IMR-90 (cell line): ENCODE results near the gene RASSF7. TPM values are rescaled to one million over a fixed set of nuclear protein-coding genes. Genes with fewer than 3 reads are reported as not detected.

Experiments used
- ATAC-seq: fragments of 200-7000 bp; cut with Tn5 transposase; 2 replicates; pipeline ENCODE4 v1.9.1; 2020; ENCODE audit warnings: low read depth, mild to moderate bottlenecking, moderate library complexity
- BruUV-seq: library from RNA; stranded (reverse); fragments of 400-500 nt; replicated peaks from 2 replicates; lab custom pipeline; 2021; lab: Mats Ljungman, UMichigan
- CTCF ChIA-PET: fragments of 300-600 bp; formaldehyde crosslinking; extraction: SDS; loops from one replicate; lab custom pipeline; 2021; ENCODE audit warnings: antibody characterized with exemption; lab: Yijun Ruan, JAX
- POLR2A ChIA-PET: fragments of 300-600 bp; sonication (Branson Sonifier 250); formaldehyde crosslinking; loops from one replicate; lab custom pipeline; 2022; ENCODE audit warnings: antibody characterized with exemption; ENCODE audit not compliant: unreplicated experiment; lab: Charles Lee
- DNase-seq: peaks from one replicate; pipeline ENCODE4 v3.0.0; 2013
- H2AFZ ChIP-seq: replicated peaks from 2 replicates; pipeline ENCODE3; 2013; ENCODE audit warnings: low read length, mild to moderate bottlenecking; ENCODE audit not compliant: poor library complexity
- H2AK5ac ChIP-seq: 2 replicates; pipeline ENCODE4 v1.6.1; 2013; ENCODE audit warnings: low read depth, low read length, inconsistent platforms
- H2AK9ac ChIP-seq: replicated peaks from 2 replicates; pipeline ENCODE3; 2013; ENCODE audit warnings: mild to moderate bottlenecking, low read depth, low read length, moderate library complexity; ENCODE audit not compliant: poor library complexity
- H2BK120ac ChIP-seq: 2 replicates; pipeline ENCODE4 v1.6.1; 2013; ENCODE audit warnings: low read depth, low read length, inconsistent platforms
- H2BK15ac ChIP-seq: 3 replicates; pipeline ENCODE4 v1.6.1; 2013; ENCODE audit warnings: low read depth, low read length, inconsistent platforms
- H2BK20ac ChIP-seq: 2 replicates; pipeline ENCODE4 v1.6.1; 2013; ENCODE audit warnings: low read depth, mild to moderate bottlenecking, inconsistent platforms, low read length, moderate library complexity
- H2BK5ac ChIP-seq: 2 replicates; pipeline ENCODE4 v1.6.1; 2013; ENCODE audit warnings: mild to moderate bottlenecking, low read depth, low read length, inconsistent platforms; ENCODE audit not compliant: poor library complexity, severe bottlenecking
- H3K14ac ChIP-seq: replicated peaks from 2 replicates; pipeline ENCODE4 v1.6.1; 2013; ENCODE audit warnings: low read depth, low read length, inconsistent platforms
- H3K18ac ChIP-seq: 2 replicates; pipeline ENCODE4 v1.6.1; 2013; ENCODE audit warnings: low read depth, low read length, control low read depth
- H3K23ac ChIP-seq: 2 replicates; pipeline ENCODE4 v1.6.1; 2013; ENCODE audit warnings: low read depth, low read length, inconsistent platforms
- H3K27ac ChIP-seq: 2 replicates; pipeline ENCODE4 v1.5.1; 2013; ENCODE audit warnings: mild to moderate bottlenecking, control low read depth, low read length; ENCODE audit not compliant: insufficient read depth
- H3K27me3 ChIP-seq: 2 replicates; pipeline ENCODE4 v1.6.1; 2013; ENCODE audit warnings: low read length; ENCODE audit not compliant: control insufficient read depth, insufficient read depth
- H3K36me3 ChIP-seq: 2 replicates; pipeline ENCODE4 v1.6.1; 2013; ENCODE audit warnings: low read length, mixed read lengths; ENCODE audit not compliant: control insufficient read depth, insufficient read depth
- H3K4ac ChIP-seq: 2 replicates; pipeline ENCODE4 v1.6.1; 2013; ENCODE audit warnings: low read depth, low read length, inconsistent platforms
- H3K4me1 ChIP-seq: 2 replicates; pipeline ENCODE4 v1.6.1; 2013; ENCODE audit warnings: low read length, mixed read lengths; ENCODE audit not compliant: control insufficient read depth, insufficient read depth
- H3K4me2 ChIP-seq: 2 replicates; pipeline ENCODE4 v1.6.1; 2013; ENCODE audit warnings: low read depth, mild to moderate bottlenecking, control low read depth, low read length, moderate library complexity
- H3K4me3 ChIP-seq: 2 replicates; pipeline ENCODE4 v1.5.1; 2013; ENCODE audit warnings: low read depth, mild to moderate bottlenecking, control low read depth, low read length, moderate library complexity; ENCODE audit not compliant: insufficient read depth
- H3K56ac ChIP-seq: 2 replicates; pipeline ENCODE4 v1.6.1; 2013; ENCODE audit warnings: low read length, inconsistent platforms; ENCODE audit not compliant: insufficient read depth; ENCODE audit errors: extremely low read depth
- H3K79me1 ChIP-seq, 2 experiments: 2 replicates each; pipeline ENCODE4 v1.6.1; 2013; ENCODE audit warnings: low read length in 2 of 2, inconsistent platforms in 1 of 2, low read depth in 1 of 2
- H3K9ac ChIP-seq: 2 replicates; pipeline ENCODE4 v1.6.1; 2013; ENCODE audit warnings: low read depth, low read length, control low read depth
- H3K9me1 ChIP-seq: 2 replicates; pipeline ENCODE4 v1.6.1; 2013; ENCODE audit warnings: low read length, inconsistent platforms; ENCODE audit not compliant: insufficient read depth
- H3K9me3 ChIP-seq: 2 replicates; pipeline ENCODE4 v1.6.1; 2013; ENCODE audit warnings: low read length; ENCODE audit not compliant: control insufficient read depth, insufficient read depth
- H4K20me1 ChIP-seq: 2 replicates; pipeline ENCODE4 v1.6.1; 2013; ENCODE audit warnings: low read length, inconsistent platforms; ENCODE audit not compliant: insufficient read depth
- H4K5ac ChIP-seq: 2 replicates; pipeline ENCODE4 v1.6.1; 2013; ENCODE audit warnings: mild to moderate bottlenecking, low read depth, low read length, control low read depth
- H4K8ac ChIP-seq, 2 experiments: 2 replicates each; pipeline ENCODE4 v1.6.1; 2013; ENCODE audit warnings: low read depth in 2 of 2, low read length in 2 of 2, control low read depth in 1 of 2, inconsistent platforms in 1 of 2
- H4K91ac ChIP-seq: 2 replicates; pipeline ENCODE4 v1.6.1; 2013; ENCODE audit warnings: low read depth, low read length, inconsistent platforms; ENCODE audit not compliant: insufficient read depth
- BHLHE40 ChIP-seq: fragments of 150-350 bp; IDR thresholded peaks from 2 replicates; pipeline ENCODE4 v1.6.1; 2016; ENCODE audit warnings: mild to moderate bottlenecking, low read depth, low read length
- ELK1 ChIP-seq: fragments of 150-350 bp; IDR thresholded peaks from 2 replicates; pipeline ENCODE4 v1.6.1; 2016; ENCODE audit warnings: low read depth, mild to moderate bottlenecking, low read length, moderate library complexity, borderline replicate concordance
- FOS ChIP-seq: fragments of 150-350 bp; IDR thresholded peaks from 2 replicates; pipeline ENCODE4 v1.6.1; 2016; ENCODE audit warnings: low read depth, low read length
- MAZ ChIP-seq: IDR thresholded peaks from 2 replicates; pipeline ENCODE4 v1.6.1; 2012; ENCODE audit warnings: low read depth, mild to moderate bottlenecking, low read length, improper control_type of control experiment, moderate library complexity, borderline replicate concordance
- NFE2L2 ChIP-seq: fragments of 150-350 bp; IDR thresholded peaks from 2 replicates; pipeline ENCODE4 v1.6.1; 2016; ENCODE audit warnings: low read depth, mild to moderate bottlenecking, low read length
- RAD21 ChIP-seq: IDR thresholded peaks from 2 replicates; pipeline ENCODE4 v1.6.1; 2012; ENCODE audit warnings: low read length, improper control_type of control experiment
- RCOR1 ChIP-seq: IDR thresholded peaks from 2 replicates; pipeline ENCODE4 v1.6.1; 2012; ENCODE audit warnings: mild to moderate bottlenecking, low read length, improper control_type of control experiment; ENCODE audit not compliant: insufficient replicate concordance
- WGBS, 2 experiments: methylation state at CpG; one replicate each; pipeline versions ENCODE4 v1.1.5 to v1.1.7; 2013; ENCODE audit warnings: missing lambda C conversion rate in 2 of 2; ENCODE audit not compliant: insufficient read length in 1 of 2; ENCODE audit errors: extremely low coverage in 2 of 2; 5-methylcytosine and 5-hydroxymethylcytosine counted together
- dilution Hi-C: fragments of 300-500 bp; cut with HindIII; formaldehyde crosslinking; loops from one replicate; pipeline ENCODE4 v1.14.3; 2018; ENCODE audit warnings: low sequenced_read_pairs; ENCODE audit not compliant: unreplicated experiment
- in situ Hi-C: fragments of 300-500 bp; cut with MboI; formaldehyde crosslinking; loops from 3 replicates; pipeline ENCODE4 v1.14.3; 2019; ENCODE audit warnings: low sequenced_read_pairs, inconsistent platforms, mixed read lengths
- intact Hi-C: fragments of 100-400 bp; cut with micrococcal nuclease; formaldehyde crosslinking; loops from 2 replicates; pipeline ENCODE4 v1.10.0; 2022
- polyA plus RNA-seq, 3 experiments: library from polyadenylated mRNA; depleted of rRNA; stranded (reverse); fragments of >200 nt; gene quantifications; 2 replicates each; pipeline ENCODE4 v1.2.3, GENCODE V29; 2012; ENCODE audit warnings: low replicate concordance in 1 of 3
- total RNA-seq: library from RNA; depleted of rRNA; stranded (reverse); fragments of >200 nt; gene quantifications from 2 replicates; pipeline ENCODE4 v1.2.3, GENCODE V29; 2012

RASSF7 gene
- total and polyA plus RNA-seq, 2 of the 4 experiments (the other 2 are of a cell fraction), result 6.8 to 18.5 TPM

GRCh38 chr11:520428-521176 is 40.2 kb upstream of the RASSF7 start:
- Histone ChIP-seq H2AFZ (no peak overlapping the region), H3K27me3 (no peaks in the 10 kb centered on the region), H4K8ac (no peak overlapping the region), H3K9me1 (peaks cover 3% of the 10 kb centered on the region; the same call in 1 of the 2 replicates), H2AK5ac (no peak overlapping the region), H3K56ac (no peak overlapping the region), H3K4me2 (no peak overlapping the region), H3K79me1 (no peaks in the 10 kb centered on the region), H2BK15ac (no peak overlapping the region), H3K23ac (no peak overlapping the region), H3K4me3 (no peak overlapping the region), H3K4me1 (no peaks in the 10 kb centered on the region), H3K18ac (no peak overlapping the region), H3K9ac (no peak overlapping the region), H3K27ac (no peak overlapping the region), H2BK5ac (no peak overlapping the region), H3K36me3 (0 out of 2 replicates have a peak, but pooled peaks cover 2% of the 10 kb centered on the region), H2AK9ac (no peak overlapping the region), H3K9me3 (peaks cover 6% of the 10 kb centered on the region; the same call in 1 of the 2 replicates), H4K20me1 (no peaks in the 10 kb centered on the region), H3K4ac (no peak overlapping the region), H2BK120ac (no peak overlapping the region), H3K14ac (no peak overlapping the region), H4K5ac (no peak overlapping the region), H2BK20ac (no peak overlapping the region), H4K91ac (no peak overlapping the region)
- ATAC-seq (no peak), DNase-seq (no peak)
- no TSS peak for BruUV-seq
- in situ Hi-C loops, result no loop called here
- TF ChIP-seq MAZ, result no peak
- TF ChIP-seq ELK1, result no peak
- TF ChIP-seq BHLHE40, result no peak
- TF ChIP-seq NFE2L2, result no peak
- no peak for TF ChIP-seq FOS
- TF ChIP-seq RAD21, result no peak
- no peak for TF ChIP-seq RCOR1
- ChIA-PET CTCF (no interaction called here), POLR2A (no interaction called here)
- dilution Hi-C loops, result no loop called here
- 97% methylated on average over 25 of the region's 39 CpGs; no CpG with 5 or more reads in 1 of the 2 experiments for WGBS, 2 experiments
- intact Hi-C loops, result no loop called here
